ENCODE results near the gene RFNG. TPM values are rescaled to one million over a fixed set of nuclear protein-coding genes. Genes with fewer than 3 reads are reported as not detected.

The RFNG gene
- polyA plus RNA-seq, 2 of the 4 experiments (the other 2 are of a cell fraction) = 8.4 to 25.7 TPM

DNA sequence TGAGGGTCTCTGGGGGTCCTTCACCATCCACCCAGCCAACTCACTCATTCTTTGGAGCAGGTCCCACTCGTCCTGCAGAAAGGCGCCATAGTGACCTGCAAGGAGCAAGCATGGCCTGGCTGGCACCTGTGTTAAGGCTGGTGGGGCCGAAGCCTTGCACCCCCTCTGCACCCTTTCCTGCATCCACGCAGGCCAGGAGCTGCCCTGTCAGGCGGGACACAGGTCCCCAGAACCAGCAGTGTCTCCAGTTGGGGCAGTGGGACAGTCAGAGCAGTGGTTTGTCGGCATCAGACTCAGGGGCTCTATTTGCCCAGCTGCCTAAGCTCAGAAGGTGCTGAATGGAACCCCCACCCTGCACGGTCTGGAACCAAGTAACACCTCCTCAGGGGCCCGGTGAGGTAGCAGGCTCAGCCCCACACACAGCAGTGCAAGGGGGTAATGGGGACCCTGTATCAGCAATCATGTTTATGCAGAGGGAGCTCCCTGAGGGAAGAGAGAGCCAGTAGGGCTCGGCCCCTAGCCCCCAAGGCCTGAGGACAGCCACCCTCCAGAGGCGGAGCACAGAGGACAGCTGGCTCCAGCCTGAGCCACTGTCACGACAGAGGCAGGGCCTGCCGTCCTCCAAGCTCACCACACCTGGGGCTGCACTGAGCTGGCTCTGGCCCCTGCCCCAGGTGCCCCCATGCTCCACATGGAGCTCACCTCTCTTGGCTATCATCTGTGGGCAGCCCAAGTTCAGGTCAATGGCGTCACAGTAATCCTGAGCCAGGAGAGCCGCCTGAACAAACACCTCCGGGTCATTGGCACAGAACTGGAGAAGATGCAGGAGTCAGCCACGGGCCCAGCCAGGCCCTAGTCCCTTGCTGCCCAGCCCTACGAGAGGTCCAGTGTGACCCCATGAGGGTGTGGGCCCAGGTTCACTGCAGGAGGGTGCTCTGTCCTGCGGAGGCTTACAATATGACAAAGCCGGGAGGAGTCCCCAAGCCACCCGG is 12.1 kb upstream of the RFNG start:
- no peak for DNase-seq (ENCODE audit: low read depth in 1 of 2, low spot score in 1 of 2)
- ATAC-seq = no peak
- no peaks in the 10 kb centered on the region for H3K9me3 ChIP-seq
- TF ChIP-seq EP300 (IDR thresholded peaks at IDR 0.05) (no peak), MYC (IDR thresholded peaks at IDR 0.05; ENCODE audit: borderline replicate concordance, low read length) (no peak), ZSCAN20 (CRISPR knock-in tag; IDR thresholded peaks at IDR 0.05) (no peak), POLR2AphosphoS2 (conservative IDR thresholded peaks at IDR 0.05; ENCODE audit: low read length) (no peak), BHLHE40 (IDR thresholded peaks at IDR 0.05; ENCODE audit: low read depth, low read length) (no peak), ZNF302 (CRISPR knock-in tag; IDR thresholded peaks at IDR 0.05) (no peak), EHF (CRISPR knock-in tag; IDR thresholded peaks at IDR 0.05) (no peak), CBX2 (IDR thresholded peaks at IDR 0.05; ENCODE audit: borderline replicate concordance, low read depth) (no peak)
- ChIA-PET POLR2A (interaction anchor here (1.0 to 3.1 kb wide), 3 partner anchors 35 to 41 kb away, joined by 3 to 11 read pairs (median 4); partner anchors contain the start of genes CENPX, FASN and LRRC45), CTCF (interaction anchor here (1.1 to 21.7 kb wide), 6 partner anchors 9 to 104 kb away, joined by 3 to 191 read pairs (median 16); partner anchors contain the start of genes DCXR, GPS1, NOTUM and RAC3)
- no peak for FAIRE-seq
- H3K4me3 ChIP-seq = peak overlapping the region; percentile 94; the same call in 1 of the 3 replicates
- H3K4me2 ChIP-seq = peak overlapping the region; percentile 99
- H3K4me1 ChIP-seq = peaks cover 19% of the 10 kb centered on the region
- WGBS (ENCODE audit: missing lambda C conversion rate) = 81% methylated on average over 19 of the region's 20 CpGs
- H3K27ac ChIP-seq = no peak overlapping the region

DNA sequence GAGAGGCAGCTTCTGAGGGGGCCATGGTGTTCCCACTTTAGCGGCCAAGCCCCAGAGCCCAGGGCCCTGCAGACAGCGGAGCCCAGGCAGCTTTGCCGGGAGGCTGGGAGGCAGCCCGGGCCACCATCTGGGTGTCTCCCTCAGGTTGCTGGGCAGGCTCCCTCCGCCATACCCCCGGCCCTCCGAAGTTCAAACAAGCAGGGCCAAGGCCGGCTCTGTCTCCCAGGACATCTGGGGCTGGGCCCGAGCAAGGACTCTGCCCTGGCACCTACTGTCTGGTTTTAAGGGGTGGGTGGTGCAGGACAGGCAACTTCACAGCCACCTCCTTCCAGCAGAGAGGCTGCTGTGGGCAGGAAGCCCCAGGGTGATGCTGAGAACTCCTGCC is 11.4 kb upstream of the RFNG start:
- FAIRE-seq = no peak
- Histone ChIP-seq H3K27ac (no peak overlapping the region), H3K4me2 (no peak overlapping the region), H3K9me3 (no peaks in the 10 kb centered on the region), H3K4me1 (peaks cover 19% of the 10 kb centered on the region), H3K4me3 (no peak overlapping the region)
- WGBS (ENCODE audit: missing lambda C conversion rate) = 94% methylated on average over 9 of the region's 9 CpGs
- ATAC-seq = no peak
- CTCF ChIA-PET = interaction anchor here (0.6 to 21.7 kb wide), 5 partner anchors 25 to 103 kb away, joined by 3 to 191 read pairs (median 13); partner anchors contain the start of genes DCXR, NOTUM and RAC3
- DNase-seq (ENCODE audit: low read depth in 1 of 2, low spot score in 1 of 2) = no peak
- TF ChIP-seq, protein P1, sequence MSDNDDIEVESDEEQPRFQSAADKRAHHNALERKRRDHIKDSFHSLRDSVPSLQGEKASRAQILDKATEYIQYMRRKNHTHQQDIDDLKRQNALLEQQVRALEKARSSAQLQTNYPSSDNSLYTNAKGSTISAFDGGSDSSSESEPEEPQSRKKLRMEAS (IDR thresholded peaks at IDR 0.05) = no peak
- TF ChIP-seq NPAS2 (CRISPR knock-in tag; IDR thresholded peaks at IDR 0.05; ENCODE audit: borderline replicate concordance) = no peak
- TF ChIP-seq MYC (IDR thresholded peaks at IDR 0.05; ENCODE audit: borderline replicate concordance, low read length) = no peak
- no peak for TF ChIP-seq SMC3 (IDR thresholded peaks at IDR 0.05)
- TF ChIP-seq, protein P2, sequence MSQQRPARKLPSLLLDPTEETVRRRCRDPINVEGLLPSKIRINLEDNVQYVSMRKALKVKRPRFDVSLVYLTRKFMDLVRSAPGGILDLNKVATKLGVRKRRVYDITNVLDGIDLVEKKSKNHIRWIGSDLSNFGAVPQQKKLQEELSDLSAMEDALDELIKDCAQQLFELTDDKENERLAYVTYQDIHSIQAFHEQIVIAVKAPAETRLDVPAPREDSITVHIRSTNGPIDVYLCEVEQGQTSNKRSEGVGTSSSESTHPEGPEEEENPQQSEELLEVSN (IDR thresholded peaks at IDR 0.05; ENCODE audit: borderline replicate concordance, low read depth) = no peak
- no peak for TF ChIP-seq JUNB (IDR thresholded peaks at IDR 0.05)
- TF ChIP-seq, protein P3, sequence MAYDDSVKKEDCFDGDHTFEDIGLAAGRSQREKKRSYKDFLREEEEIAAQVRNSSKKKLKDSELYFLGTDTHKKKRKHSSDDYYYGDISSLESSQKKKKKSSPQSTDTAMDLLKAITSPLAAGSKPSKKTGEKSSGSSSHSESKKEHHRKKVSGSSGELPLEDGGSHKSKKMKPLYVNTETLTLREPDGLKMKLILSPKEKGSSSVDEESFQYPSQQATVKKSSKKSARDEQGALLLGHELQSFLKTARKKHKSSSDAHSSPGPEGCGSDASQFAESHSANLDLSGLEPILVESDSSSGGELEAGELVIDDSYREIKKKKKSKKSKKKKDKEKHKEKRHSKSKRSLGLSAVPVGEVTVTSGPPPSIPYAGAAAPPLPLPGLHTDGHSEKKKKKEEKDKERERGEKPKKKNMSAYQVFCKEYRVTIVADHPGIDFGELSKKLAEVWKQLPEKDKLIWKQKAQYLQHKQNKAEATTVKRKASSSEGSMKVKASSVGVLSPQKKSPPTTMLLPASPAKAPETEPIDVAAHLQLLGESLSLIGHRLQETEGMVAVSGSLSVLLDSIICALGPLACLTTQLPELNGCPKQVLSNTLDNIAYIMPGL (CRISPR knock-in tag; IDR thresholded peaks at IDR 0.05; ENCODE audit: borderline replicate concordance) = no peak
- TF ChIP-seq PHF8 (IDR thresholded peaks at IDR 0.05; ENCODE audit: borderline replicate concordance, low read depth) = no peak
- POLR2A ChIA-PET = interaction anchor here (1.0 kb wide), 1 partner anchor 36 kb away, joined by 4 read pairs; no protein-coding TSS in a partner anchor

DNA sequence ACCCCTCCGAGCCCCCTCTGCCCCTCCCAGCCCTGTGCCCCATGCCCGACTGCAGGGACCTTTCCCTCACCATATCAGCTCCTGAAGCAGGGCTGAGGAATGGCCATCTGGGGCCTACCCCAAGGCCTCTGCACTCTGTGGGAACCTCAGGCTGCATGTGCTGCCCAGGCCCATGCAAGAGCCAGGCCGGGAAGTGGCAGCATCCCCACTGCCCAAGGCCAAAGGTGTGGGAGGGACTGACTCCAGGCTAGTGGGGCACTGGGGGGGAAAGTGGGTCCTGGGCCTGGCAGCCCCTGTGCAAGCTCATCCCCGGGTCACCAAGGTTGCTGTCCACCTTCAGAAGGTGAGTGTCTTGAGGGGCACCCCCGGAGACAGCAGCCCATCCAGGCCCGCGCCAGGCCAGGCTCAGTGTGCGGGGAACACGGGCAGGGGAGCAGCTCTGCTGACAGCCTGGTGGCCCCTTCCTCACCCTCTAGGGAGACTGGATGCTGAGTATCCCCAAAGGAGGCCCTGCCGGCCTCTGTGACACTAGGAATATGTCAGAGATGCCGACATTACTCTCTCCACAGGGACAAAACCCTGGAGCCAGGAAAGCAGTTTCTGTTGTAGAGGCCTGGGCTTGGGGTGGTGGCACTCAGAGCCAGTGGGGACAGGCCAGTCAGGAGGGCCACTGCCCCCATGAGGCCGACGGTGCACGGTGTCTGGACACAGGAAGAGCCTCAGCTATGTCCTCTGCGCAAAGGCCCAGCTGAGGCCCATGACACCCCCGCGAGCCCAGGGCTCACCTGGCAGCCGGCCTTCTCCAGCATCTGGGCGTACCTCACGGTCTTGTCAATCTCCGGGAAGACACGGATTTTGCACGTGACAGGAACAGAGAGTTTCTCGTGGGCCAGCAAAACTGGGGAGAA is 10.7 kb upstream of the RFNG start:
- no peak for FAIRE-seq
- no peak overlapping the region for H3K4me2 ChIP-seq
- TF ChIP-seq, protein P4, sequence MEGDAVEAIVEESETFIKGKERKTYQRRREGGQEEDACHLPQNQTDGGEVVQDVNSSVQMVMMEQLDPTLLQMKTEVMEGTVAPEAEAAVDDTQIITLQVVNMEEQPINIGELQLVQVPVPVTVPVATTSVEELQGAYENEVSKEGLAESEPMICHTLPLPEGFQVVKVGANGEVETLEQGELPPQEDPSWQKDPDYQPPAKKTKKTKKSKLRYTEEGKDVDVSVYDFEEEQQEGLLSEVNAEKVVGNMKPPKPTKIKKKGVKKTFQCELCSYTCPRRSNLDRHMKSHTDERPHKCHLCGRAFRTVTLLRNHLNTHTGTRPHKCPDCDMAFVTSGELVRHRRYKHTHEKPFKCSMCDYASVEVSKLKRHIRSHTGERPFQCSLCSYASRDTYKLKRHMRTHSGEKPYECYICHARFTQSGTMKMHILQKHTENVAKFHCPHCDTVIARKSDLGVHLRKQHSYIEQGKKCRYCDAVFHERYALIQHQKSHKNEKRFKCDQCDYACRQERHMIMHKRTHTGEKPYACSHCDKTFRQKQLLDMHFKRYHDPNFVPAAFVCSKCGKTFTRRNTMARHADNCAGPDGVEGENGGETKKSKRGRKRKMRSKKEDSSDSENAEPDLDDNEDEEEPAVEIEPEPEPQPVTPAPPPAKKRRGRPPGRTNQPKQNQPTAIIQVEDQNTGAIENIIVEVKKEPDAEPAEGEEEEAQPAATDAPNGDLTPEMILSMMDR (IDR thresholded peaks at IDR 0.05) = no peak
- TF ChIP-seq MAFK (IDR thresholded peaks at IDR 0.05; ENCODE audit: partially characterized antibody) (no peak), FOXS1 (CRISPR knock-in tag; IDR thresholded peaks at IDR 0.05) (no peak), NFE2L2 (conservative IDR thresholded peaks at IDR 0.05; ENCODE audit: low read length) (no peak), MYC (IDR thresholded peaks at IDR 0.05; ENCODE audit: borderline replicate concordance, low read length) (no peak), HOXB13 (CRISPR knock-in tag; IDR thresholded peaks at IDR 0.05; ENCODE audit: low read depth) (no peak), MAZ (IDR thresholded peaks at IDR 0.05; ENCODE audit: borderline replicate concordance, low read depth, low read length) (no peak), PHF8 (IDR thresholded peaks at IDR 0.05; ENCODE audit: borderline replicate concordance, low read depth) (no peak), CHD2 (IDR thresholded peaks at IDR 0.05; ENCODE audit: low read length, partially characterized antibody) (no peak)
- TF ChIP-seq, protein P5, sequence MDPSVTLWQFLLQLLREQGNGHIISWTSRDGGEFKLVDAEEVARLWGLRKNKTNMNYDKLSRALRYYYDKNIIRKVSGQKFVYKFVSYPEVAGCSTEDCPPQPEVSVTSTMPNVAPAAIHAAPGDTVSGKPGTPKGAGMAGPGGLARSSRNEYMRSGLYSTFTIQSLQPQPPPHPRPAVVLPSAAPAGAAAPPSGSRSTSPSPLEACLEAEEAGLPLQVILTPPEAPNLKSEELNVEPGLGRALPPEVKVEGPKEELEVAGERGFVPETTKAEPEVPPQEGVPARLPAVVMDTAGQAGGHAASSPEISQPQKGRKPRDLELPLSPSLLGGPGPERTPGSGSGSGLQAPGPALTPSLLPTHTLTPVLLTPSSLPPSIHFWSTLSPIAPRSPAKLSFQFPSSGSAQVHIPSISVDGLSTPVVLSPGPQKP (IDR thresholded peaks at IDR 0.05; ENCODE audit: low read depth, low read length) = no peak

More for the DNA sequence above, 10.7 kb upstream of the RFNG start:
- ChIA-PET CTCF (interaction anchor here (0.6 to 21.7 kb wide), 7 partner anchors 10 to 102 kb away, joined by 3 to 191 read pairs (median 3); partner anchors contain the start of genes DCXR, GPS1, NOTUM and RAC3), POLR2A (interaction anchor here (1.0 kb wide), 1 partner anchor 36 kb away, joined by 4 read pairs; no protein-coding TSS in a partner anchor)
- no peak overlapping the region for H3K4me3 ChIP-seq
- no peak for DNase-seq (ENCODE audit: low read depth in 1 of 2, low spot score in 1 of 2)
- no peaks in the 10 kb centered on the region for H3K9me3 ChIP-seq
- WGBS (ENCODE audit: missing lambda C conversion rate) = 89% methylated on average over 20 of the region's 24 CpGs
- H3K27ac ChIP-seq = no peak overlapping the region
- ATAC-seq = peak; percentile 27 to 33; a peak in 4 of 6 replicates
- H3K4me1 ChIP-seq = peaks cover 19% of the 10 kb centered on the region

Data from A549 (cell line).